LNCaP clone FGC (cell line): ENCODE results near the gene WDR90.

Source experiments
- DNase-seq: peaks from one replicate; pipeline ENCODE4 v3.0.0-alpha.2; 2011; ENCODE audit warnings: low read depth
- H3K4me3 ChIP-seq: 2 replicates; pipeline ENCODE4 v1.5.1; 2011; ENCODE audit warnings: mild to moderate bottlenecking, low read depth, low read length, control low read depth
- CTCF ChIP-seq: IDR thresholded peaks from 2 replicates; pipeline ENCODE4 v1.5.1; 2012; ENCODE audit warnings: mild to moderate bottlenecking; ENCODE audit not compliant: control insufficient read depth, insufficient read depth; ENCODE audit errors: extremely low read depth

WDR90 gene

GRCh38 chr16:642189-643049 is 6.7 kb upstream of the WDR90 start:
- TF ChIP-seq CTCF = no peak
- peak overlapping the region; percentile 91 for H3K4me3 ChIP-seq
- no peak for DNase-seq

GRCh38 chr16:643050-643368 is 6.2 kb upstream of the WDR90 start:
- no peak for TF ChIP-seq CTCF
- peak overlapping the region; percentile 91 for H3K4me3 ChIP-seq
- DNase-seq = no peak

GRCh38 chr16:644556-644955 is 4.6 kb upstream of the WDR90 start:
- no peak overlapping the region for H3K4me3 ChIP-seq
- TF ChIP-seq CTCF = no peak
- no peak for DNase-seq

GRCh38 chr16:645852-646678 is 3.1 kb upstream of the WDR90 start:
- no peak overlapping the region for H3K4me3 ChIP-seq
- no peak for DNase-seq
- no peak for TF ChIP-seq CTCF

- DNase-seq = no peak
- H3K4me3 ChIP-seq = no peak overlapping the region
- TF ChIP-seq CTCF = no peak
These were observed 2.4 kb upstream of the WDR90 start for GRCh38 chr16:646679-647172.

GRCh38 chr16:647173-647902 is 1.8 kb upstream of the WDR90 start:
- H3K4me3 ChIP-seq = peak overlapping the region; percentile 75
- TF ChIP-seq CTCF = no peak
- no peak for DNase-seq
